Endothelial cell of umbilical vein (primary cell): ENCODE measurements around the gene GZF1.

Experiments used
- CTCF ChIP-seq, 2 donors: IDR thresholded peaks; 1 replicate in 1 of 2; 2 replicates in 1 of 2; pipeline ENCODE4 v1.5.1; 2011; ENCODE audit warnings: low read length in 2 of 2, mild to moderate bottlenecking in 2 of 2, moderate library complexity in 2 of 2, control low read depth in 1 of 2, inconsistent platforms in 1 of 2, low read depth in 1 of 2; ENCODE audit not compliant: insufficient read depth in 1 of 2; ENCODE audit errors: extremely low read depth in 1 of 2
- EZH2 ChIP-seq: IDR thresholded peaks from 2 replicates; pipeline ENCODE4 v1.6.1; 2012; ENCODE audit warnings: borderline replicate concordance, low read depth, mild to moderate bottlenecking, moderate library complexity, low read length, inconsistent platforms; ENCODE audit not compliant: severe bottlenecking
- GATA2 ChIP-seq: IDR thresholded peaks from 2 replicates; pipeline ENCODE4 v1.7.0; 2011; ENCODE audit warnings: low read depth, mild to moderate bottlenecking, moderate library complexity, mixed read lengths, low read length; ENCODE audit not compliant: insufficient read length, insufficient read depth
- POLR2A ChIP-seq: IDR thresholded peaks from 2 replicates; pipeline ENCODE4 v1.6.1; 2012; ENCODE audit warnings: low read depth, mild to moderate bottlenecking, control low read depth, low read length
- POLR2AphosphoS5 ChIP-seq: IDR thresholded peaks from 2 replicates; pipeline ENCODE4 v1.6.1; 2012; ENCODE audit warnings: low read depth, mild to moderate bottlenecking, control low read depth, low read length, moderate library complexity; ENCODE audit not compliant: insufficient read depth

GRCh38 chr20:23358563-23358906 is 3.4 kb upstream of the GZF1 start:
- TF ChIP-seq POLR2A (no peak), POLR2AphosphoS5 (no peak), CTCF (IDR thresholded peaks at IDR 0.05; ENCODE audit: extremely low read depth in 1 of 2, insufficient read depth in 1 of 2, low read depth in 1 of 2, low read length in 2 of 2) (no peak), EZH2 (no peak), GATA2 (no peak)
